ENCODE data around the gene TRHDE.

DNA sequence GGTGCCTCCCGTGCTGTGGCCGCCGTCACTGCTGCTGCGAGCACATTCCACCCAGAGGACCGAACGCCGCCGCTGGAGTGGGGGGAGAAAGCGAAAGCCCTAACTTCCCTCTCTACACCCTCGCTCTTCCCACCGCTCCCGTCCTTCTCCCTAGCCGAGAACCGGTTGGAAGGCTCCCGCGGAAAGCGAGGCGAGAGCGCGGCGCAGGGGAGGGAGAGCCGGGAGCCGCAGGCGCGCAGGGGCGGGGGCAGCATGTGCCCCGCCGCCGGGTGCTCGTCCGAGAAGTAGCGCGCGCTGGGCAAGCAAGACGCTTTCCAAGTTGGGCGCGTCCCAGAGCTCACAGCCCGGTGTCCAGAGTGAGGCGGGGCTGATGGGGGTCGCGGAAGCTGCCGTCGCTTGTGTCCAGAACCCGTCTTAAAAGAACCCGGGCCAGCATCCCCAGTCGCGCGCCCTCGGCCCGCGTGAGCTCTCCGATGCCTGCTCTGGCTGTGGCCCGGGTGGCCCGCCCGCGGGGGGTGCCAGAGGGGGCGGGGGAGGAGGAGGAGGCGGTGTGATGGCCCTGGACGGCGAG lies at the start of gene TRHDE:
- no peak for TF ChIP-seq POLR2AphosphoS5 (IDR thresholded peaks at IDR 0.05; ENCODE audit: low read depth, low read length)
- TF ChIP-seq POLR2A (IDR thresholded peaks at IDR 0.05; ENCODE audit: low read depth, low read length): no peak

Data from GM12892 (cell line).